ENCODE data around the gene NDN. TPM values are rescaled to one million over a fixed set of nuclear protein-coding genes. Genes with fewer than 3 reads are reported as not detected.

The NDN gene
- total RNA-seq, 1 donor from 2014 or later, result 190 TPM

DNA sequence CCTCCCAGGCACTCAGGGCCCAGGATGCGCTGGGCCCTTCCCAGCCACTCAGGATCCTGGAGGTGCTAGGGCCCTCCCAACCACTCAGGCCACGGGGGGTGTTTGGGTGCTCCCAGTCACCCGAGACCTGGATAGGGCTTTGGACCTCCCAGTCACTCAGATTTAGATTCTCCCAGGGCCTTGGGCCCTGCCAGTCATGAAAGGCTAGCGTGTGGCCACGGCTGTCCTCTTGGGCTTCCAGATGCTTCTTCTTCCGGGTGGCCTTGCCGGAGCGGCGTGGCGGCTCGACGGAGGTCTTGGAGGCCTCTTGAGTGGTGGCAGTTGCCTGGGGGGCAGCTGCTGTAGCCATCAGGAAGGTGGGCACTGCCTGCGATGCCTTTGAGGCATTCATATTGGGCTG, 42.3 kb downstream of the NDN start:
- H3K4me1 ChIP-seq (ENCODE audit: control insufficient read depth in 3 of 3, insufficient read depth in 3 of 3, low read length in 3 of 3), result no peaks in the 10 kb centered on the region
- H3K9ac ChIP-seq (ENCODE audit: low read depth in 1 of 3, low read length in 3 of 3), result no peak overlapping the region
- no peaks in the 10 kb centered on the region for H3K9me3 ChIP-seq (ENCODE audit: control insufficient read depth in 3 of 3, low read length in 3 of 3)
- H3K27me3 ChIP-seq (ENCODE audit: control insufficient read depth in 3 of 3, insufficient read depth in 3 of 3, low read length in 3 of 3), result peaks cover 3 to 7% (median 4%) of the 10 kb centered on the region in 3 donors
- H3K27ac ChIP-seq (ENCODE audit: low read depth, low read length), result no peak overlapping the region
- H3K36me3 ChIP-seq (ENCODE audit: control insufficient read depth in 3 of 3, insufficient read depth in 3 of 3, low read length in 3 of 3), result no peaks in the 10 kb centered on the region
- no peak overlapping the region for H3K4me3 ChIP-seq (ENCODE audit: low read length in 3 of 3)

DNA sequence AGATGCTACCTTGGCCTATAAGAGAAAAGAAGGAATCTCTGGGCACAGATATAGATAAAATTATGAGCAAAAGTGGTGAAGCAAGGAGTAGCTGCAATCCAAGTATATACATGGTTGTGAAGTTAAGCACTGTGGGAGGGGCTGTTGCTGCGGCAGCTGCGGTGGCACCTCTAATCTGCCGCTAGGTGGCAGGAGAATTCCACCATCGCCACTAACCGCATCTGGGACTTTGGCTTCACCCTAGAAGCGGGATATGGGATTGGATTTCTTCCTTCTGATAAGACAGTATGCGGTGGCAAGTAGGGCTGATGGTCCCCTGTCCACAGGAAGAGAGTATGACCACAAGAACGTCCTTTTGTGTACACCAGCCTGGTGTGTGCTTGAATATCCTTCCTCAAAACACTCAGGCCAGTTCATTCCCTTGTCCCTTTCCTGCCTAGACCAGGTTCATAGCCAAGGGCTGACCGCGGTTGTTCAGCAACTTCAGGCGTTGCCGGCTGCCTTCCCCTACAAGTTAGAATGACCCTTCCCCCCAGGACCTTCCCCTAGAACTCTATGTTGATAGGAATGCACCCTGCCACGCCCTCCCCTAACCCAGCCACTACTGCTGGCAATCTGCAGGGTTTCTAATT, 44.6 kb downstream of the NDN start:
- H3K9me3 ChIP-seq (ENCODE audit: control insufficient read depth in 3 of 3, low read length in 3 of 3), result no peaks in the 10 kb centered on the region
- no peaks in the 10 kb centered on the region for H3K36me3 ChIP-seq (ENCODE audit: control insufficient read depth in 3 of 3, insufficient read depth in 3 of 3, low read length in 3 of 3)
- no peaks in the 10 kb centered on the region for H3K4me1 ChIP-seq (ENCODE audit: control insufficient read depth in 3 of 3, insufficient read depth in 3 of 3, low read length in 3 of 3)
- H3K4me3 ChIP-seq (ENCODE audit: low read length in 3 of 3), result no peak overlapping the region
- peaks cover 0 to 5% (median 3%) of the 10 kb centered on the region in 3 donors for H3K27me3 ChIP-seq (ENCODE audit: control insufficient read depth in 3 of 3, insufficient read depth in 3 of 3, low read length in 3 of 3)
- no peak overlapping the region for H3K27ac ChIP-seq (ENCODE audit: low read depth, low read length)
- H3K9ac ChIP-seq (ENCODE audit: low read depth in 1 of 3, low read length in 3 of 3), result no peak overlapping the region

Other genes with a start within 250 kb of the NDN start
- not detected for gene GOLGA6L2, start 240.1 kb downstream of the NDN start, total RNA-seq
- 1.6 TPM for gene MKRN3, start 121.6 kb downstream of the NDN start, total RNA-seq
- gene MAGEL2, start 39.4 kb downstream of the NDN start, total RNA-seq, result 9.9 TPM

Data from skeletal muscle tissue (tissue), 4 donors.